GM12878 (cell line): ENCODE data around the gene PPP2R1B. TPM values are rescaled to one million over a fixed set of nuclear protein-coding genes. Genes with fewer than 3 reads are reported as not detected.

Experiments used
- ATAC-seq: fragments of 200-7000 bp; cut with Tn5 transposase; 3 replicates; pipeline ENCODE4 v1.9.1; 2020; ENCODE audit warnings: mild to moderate bottlenecking, moderate library complexity
- BruUV-seq: library from RNA; stranded (reverse); fragments of 400-500 nt; replicated peaks from 2 replicates; lab custom pipeline; 2021; lab: Mats Ljungman, UMichigan
- CTCF ChIA-PET: fragments of 300-600 bp; sonication (Branson Sonifier 250); formaldehyde crosslinking; extraction: SDS; loops from one replicate; lab custom pipeline; 2021; ENCODE audit warnings: inconsistent platforms; lab: Yijun Ruan, JAX
- POLR2A ChIA-PET: fragments of 350-600 bp; formaldehyde crosslinking; extraction: SDS; loops from one replicate; lab custom pipeline; 2021; ENCODE audit warnings: inconsistent platforms; lab: Charles Lee
- RAD21 ChIA-PET: fragments of 300-600 bp; sonication (Branson Sonifier 250); formaldehyde crosslinking; loops from one replicate; lab custom pipeline; 2023; ENCODE audit warnings: antibody characterized with exemption; ENCODE audit not compliant: unreplicated experiment; lab: Charles Lee
- SMC1A ChIA-PET: fragments of 300-600 bp; sonication (Branson Sonifier 250); formaldehyde crosslinking; loops from one replicate; lab custom pipeline; 2023; ENCODE audit not compliant: unreplicated experiment, uncharacterized antibody; lab: Charles Lee
- DNase-seq: peaks from one replicate; pipeline ENCODE4 v3.0.0-alpha.2; 2011; ENCODE audit warnings: low read depth, low spot score
- FAIRE-seq: peaks from 3 replicates; lab custom pipeline; 2011; peaks lifted over from hg19 to GRCh38; lab: Jason Lieb, UNC
- H2AFZ ChIP-seq: 2 replicates; pipeline ENCODE4 v1.6.0; 2011; ENCODE audit warnings: low read depth, low read length, control low read depth; ENCODE audit not compliant: control insufficient read depth
- H3K27ac ChIP-seq: 2 replicates; pipeline ENCODE4 v1.5.1; 2011; ENCODE audit warnings: control low read depth; ENCODE audit not compliant: control insufficient read depth, insufficient read depth
- H3K27me3 ChIP-seq, 2 experiments: replicated peaks in 1 of 2; 2 replicates each; pipeline versions ENCODE4 v1.6.0 to v1.6.1; 2011; ENCODE audit warnings: low read length in 1 of 2; ENCODE audit not compliant: control insufficient read depth in 2 of 2, insufficient read depth in 2 of 2
- H3K36me3 ChIP-seq, 2 experiments: 2 replicates each; pipeline ENCODE4 v1.5.1; 2011; ENCODE audit warnings: low read length in 1 of 2; ENCODE audit not compliant: control insufficient read depth in 2 of 2, insufficient read depth in 2 of 2
- H3K4me1 ChIP-seq: 2 replicates; pipeline ENCODE4 v1.6.1; 2011; ENCODE audit warnings: mild to moderate bottlenecking, low read length, moderate library complexity, mixed read lengths; ENCODE audit not compliant: control insufficient read depth, insufficient read depth
- H3K4me2 ChIP-seq: 2 replicates; pipeline ENCODE4 v1.6.0; 2011; ENCODE audit warnings: control low read depth; ENCODE audit not compliant: control insufficient read depth, insufficient read depth
- H3K4me3 ChIP-seq: fragments of 200-600 bp; sonication (generic); 2 replicates; pipeline ENCODE4 v1.5.1; 2016
- H3K79me2 ChIP-seq: 2 replicates; pipeline ENCODE4 v1.6.0; 2011; ENCODE audit warnings: low read length; ENCODE audit not compliant: control insufficient read depth, insufficient read depth
- H3K9ac ChIP-seq: 2 replicates; pipeline ENCODE4 v1.8.0; 2011; ENCODE audit warnings: low read length, control low read depth, mixed read lengths; ENCODE audit not compliant: control insufficient read depth, insufficient read depth
- H3K9me3 ChIP-seq: replicated peaks from 3 replicates; pipeline ENCODE4 v1.5.1; 2011; ENCODE audit warnings: mild to moderate bottlenecking, low read length; ENCODE audit not compliant: control insufficient read depth, insufficient read depth
- H4K20me1 ChIP-seq: 2 replicates; pipeline ENCODE4 v1.6.0; 2011; ENCODE audit not compliant: control insufficient read depth, insufficient read depth
- BCLAF1 ChIP-seq: fragments of 450-650 bp; IDR thresholded peaks from 2 replicates; pipeline ENCODE4 v1.6.1; 2017; ENCODE audit warnings: antibody characterized with exemption, mild to moderate bottlenecking, moderate library complexity
- E4F1 ChIP-seq: fragments of 450-650 bp; IDR thresholded peaks from 2 replicates; pipeline ENCODE4 v1.6.1; 2018; ENCODE audit warnings: borderline replicate concordance, mild to moderate bottlenecking; ENCODE audit not compliant: partially characterized antibody
- MEF2B ChIP-seq: fragments of 450-650 bp; IDR thresholded peaks from 2 replicates; pipeline ENCODE4 v1.6.1; 2018; ENCODE audit warnings: mild to moderate bottlenecking, moderate library complexity; ENCODE audit not compliant: partially characterized antibody, poor library complexity, severe bottlenecking
- NR2C1 ChIP-seq: fragments of 450-650 bp; IDR thresholded peaks from 2 replicates; pipeline ENCODE4 v1.6.1; 2017; ENCODE audit warnings: antibody characterized with exemption, mild to moderate bottlenecking, moderate library complexity
- SRF ChIP-seq, 2 experiments: IDR thresholded peaks; 2 replicates each; pipeline ENCODE4 v1.6.1; 2011; ENCODE audit warnings: low read depth in 2 of 2, low read length in 2 of 2, mild to moderate bottlenecking in 1 of 2, moderate library complexity in 1 of 2
- STAT3 ChIP-seq: IDR thresholded peaks from 2 replicates; pipeline ENCODE4 v1.6.1; 2011; ENCODE audit warnings: low read depth, low read length, improper control_type of control experiment
- TCF12 ChIP-seq: IDR thresholded peaks from 2 replicates; pipeline ENCODE4 v1.6.1; 2011; ENCODE audit warnings: low read depth, mild to moderate bottlenecking, low read length
- ZNF622 ChIP-seq: fragments of 450-650 bp; IDR thresholded peaks from 2 replicates; pipeline ENCODE4 v1.6.1; 2017; ENCODE audit warnings: mild to moderate bottlenecking, inconsistent platforms
- ZSCAN29 ChIP-seq: fragments of 450-650 bp; IDR thresholded peaks from 2 replicates; pipeline ENCODE4 v1.6.1; 2017; ENCODE audit warnings: mild to moderate bottlenecking, moderate library complexity
- WGBS: methylation state at CpG from one replicate; pipeline ENCODE4 v1.1.6; 2016; ENCODE audit warnings: low lambda C conversion rate; ENCODE audit not compliant: insufficient replicate concordance, insufficient coverage; ENCODE audit errors: missing lambda C conversion rate; 5-methylcytosine and 5-hydroxymethylcytosine counted together
- in situ Hi-C: fragments of 300-500 bp; cut with MboI; formaldehyde crosslinking; loops from 9 replicates; pipeline ENCODE4 v1.14.3; 2018; ENCODE audit warnings: mixed read lengths
- intact Hi-C: fragments of 100-400 bp; cut with micrococcal nuclease; formaldehyde crosslinking; loops from one replicate; pipeline ENCODE4 v1.14.2; 2022; ENCODE audit not compliant: unreplicated experiment
- polyA plus RNA-seq, 11 experiments: library from polyadenylated mRNA; depleted of rRNA in 4 of 11; unstranded in 6 of 11; stranded (reverse) in 5 of 11; fragments of >200 nt; fragmentation: Nextera tagmentation in 4 of 11; fragmentation: Illumina TruSeq in 1 of 11; extraction: Ambion mirVana in 4 of 11; extraction: Trizol in 1 of 11; gene quantifications; 1 replicate in 1 of 11; 2 replicates in 10 of 11; pipeline versions ENCODE4 v1.2.1 to v1.2.3, GENCODE V29; 2011 to 2016; ENCODE audit warnings: inconsistent platforms in 2 of 11, missing spikeins in 2 of 11, low read depth in 1 of 11
- total RNA-seq, 4 experiments: library from RNA; depleted of rRNA in 3 of 4; stranded (reverse); fragments of >200 nt in 3 of 4; fragmentation: Illumina TruSeq in 1 of 4; extraction: Trizol in 1 of 4; gene quantifications; 2 replicates each; pipeline versions ENCODE4 v1.2.1 to v1.2.3, GENCODE V29; 2013 to 2021

The PPP2R1B gene
- total and polyA plus RNA-seq, 10 of the 15 experiments (the other 5 are each of a cell fraction or from before 2014, with no cell fraction given) = 26.6 to 68.2 (median 35.7) TPM

- H2AFZ ChIP-seq = no peak overlapping the region
- no peaks in the 10 kb centered on the region for H4K20me1 ChIP-seq
- BruUV-seq = no TSS peak
- peaks cover 0 to 5% of the 10 kb centered on the region in 2 experiments; a peak in 3 of 4 replicates for H3K36me3 ChIP-seq
- CTCF ChIA-PET = no interaction called here
- POLR2A ChIA-PET = no interaction called here
- SMC1A ChIA-PET = interaction anchor here (0.9 to 3.5 kb wide), 3 partner anchors 11 to 80 kb away, joined by 4 to 19 read pairs (median 11); no protein-coding TSS in a partner anchor
- H3K4me3 ChIP-seq = no peak overlapping the region
- H3K4me2 ChIP-seq = no peak overlapping the region
- 81% methylated on average over 3 of the region's 3 CpGs for WGBS
- intact Hi-C loops = no loop called here
- ATAC-seq = no peak
- H3K79me2 ChIP-seq = no peaks in the 10 kb centered on the region
- no peaks in the 10 kb centered on the region for H3K9me3 ChIP-seq
- no peaks in the 10 kb centered on the region for H3K27me3 ChIP-seq
- no peak for FAIRE-seq
- no peak for TF ChIP-seq TCF12
- TF ChIP-seq, all 136 proteins: peak for 0
- RAD21 ChIA-PET = no interaction called here
- in situ Hi-C loops = no loop called here
- Histone ChIP-seq H3K4me1 (no peaks in the 10 kb centered on the region), H3K27ac (no peak overlapping the region), H3K9ac (no peak overlapping the region)
- DNase-seq = no peak
Observed at GRCh38 chr11:111683806-111684205, 82.4 kb downstream of the PPP2R1B start.

- FAIRE-seq (no peak), ATAC-seq (no peak), DNase-seq (no peak)
- no peak overlapping the region for H2AFZ ChIP-seq
- no peaks in the 10 kb centered on the region for H4K20me1 ChIP-seq
- CTCF ChIA-PET = interaction anchor here (0.8 to 1.3 kb wide), 4 partner anchors 10 to 76 kb away, joined by 3 to 5 read pairs (median 4); no protein-coding TSS in a partner anchor
- no peak for TF ChIP-seq MEF2B
- TF ChIP-seq E4F1 = no peak
- TF ChIP-seq STAT3 = no peak
- TF ChIP-seq NR2C1 = no peak
- TF ChIP-seq ZSCAN29 = no peak
- no peak for TF ChIP-seq BCLAF1
- TF ChIP-seq SRF (IDR thresholded peaks at IDR 0.05; ENCODE audit: low read depth in 2 of 2, low read length in 2 of 2) = no peak
- no peak for TF ChIP-seq ZNF622
- SMC1A ChIA-PET = interaction anchor here (0.8 to 1.5 kb wide), 8 partner anchors 9 to 85 kb away, joined by 3 to 6 read pairs (median 3); no protein-coding TSS in a partner anchor
- no peak overlapping the region for H3K4me3 ChIP-seq
- H3K79me2 ChIP-seq = no peaks in the 10 kb centered on the region
- POLR2A ChIA-PET = interaction anchor here (1.2 kb wide), 1 partner anchor 10 kb away, joined by 5 read pairs; no protein-coding TSS in a partner anchor
- no peaks in the 10 kb centered on the region for H3K36me3 ChIP-seq
- BruUV-seq = no TSS peak
- H3K9ac ChIP-seq = no peak overlapping the region
- no peaks in the 10 kb centered on the region for H3K4me1 ChIP-seq
- no peak overlapping the region for H3K27ac ChIP-seq
- in situ Hi-C loops = no loop called here
- RAD21 ChIA-PET = interaction anchor here (1.0 kb wide), 1 partner anchor 14 kb away, joined by 4 read pairs; no protein-coding TSS in a partner anchor
- intact Hi-C loops = no loop called here
- no peaks in the 10 kb centered on the region for H3K27me3 ChIP-seq
- no peak overlapping the region for H3K4me2 ChIP-seq
- H3K9me3 ChIP-seq = no peaks in the 10 kb centered on the region
- 96% methylated on average over 3 of the region's 3 CpGs for WGBS
Observed at GRCh38 chr11:111680486-111681175, 85.6 kb downstream of the PPP2R1B start.
